ENCODE data around the gene ADGRB3.

ADGRB3 gene

GRCh38 chr6:68990317-68990716, 355.2 kb downstream of the ADGRB3 start:
- peaks cover 0 to 3% (median 0%) of the 10 kb centered on the region in 5 donors for H3K4me1 ChIP-seq (ENCODE audit: control insufficient read depth in 5 of 5, insufficient read depth in 5 of 5, low read length in 5 of 5)
- no peaks in the 10 kb centered on the region for H3K27me3 ChIP-seq (ENCODE audit: control insufficient read depth in 5 of 5, insufficient read depth in 4 of 5, low read length in 5 of 5)
- H3K36me3 ChIP-seq (ENCODE audit: control insufficient read depth in 5 of 5, insufficient read depth in 5 of 5, low read length in 5 of 5): no peaks in the 10 kb centered on the region
- H3K9me3 ChIP-seq (ENCODE audit: control insufficient read depth in 5 of 5, low read length in 5 of 5): no peaks in the 10 kb centered on the region
- H3K4me3 ChIP-seq (ENCODE audit: low read depth in 1 of 5, low read length in 5 of 5): no peak overlapping the region
- H3K27ac ChIP-seq (ENCODE audit: low read depth, low read length): no peak overlapping the region
- H3K9ac ChIP-seq (ENCODE audit: low read length in 5 of 5): no peak overlapping the region

- Histone ChIP-seq H3K4me1 (ENCODE audit: control insufficient read depth in 5 of 5, insufficient read depth in 5 of 5, low read length in 5 of 5) (peaks cover 0 to 3% (median 0%) of the 10 kb centered on the region in 5 donors), H3K9me3 (ENCODE audit: control insufficient read depth in 5 of 5, low read length in 5 of 5) (no peaks in the 10 kb centered on the region), H3K9ac (ENCODE audit: low read length in 5 of 5) (no peak overlapping the region), H3K36me3 (ENCODE audit: control insufficient read depth in 5 of 5, insufficient read depth in 5 of 5, low read length in 5 of 5) (no peaks in the 10 kb centered on the region), H3K27ac (ENCODE audit: low read depth, low read length) (no peak overlapping the region), H3K4me3 (ENCODE audit: low read depth in 1 of 5, low read length in 5 of 5) (no peak overlapping the region), H3K27me3 (ENCODE audit: control insufficient read depth in 5 of 5, insufficient read depth in 4 of 5, low read length in 5 of 5) (no peaks in the 10 kb centered on the region)
Observed at GRCh38 chr6:68993911-68994310, 358.8 kb downstream of the ADGRB3 start.

GRCh38 chr6:68994521-68994920, 359.4 kb downstream of the ADGRB3 start:
- Histone ChIP-seq H3K9ac (ENCODE audit: low read length in 5 of 5) (no peak overlapping the region), H3K9me3 (ENCODE audit: control insufficient read depth in 5 of 5, low read length in 5 of 5) (no peaks in the 10 kb centered on the region)

GRCh38 chr6:69005199-69005598, 370.1 kb downstream of the ADGRB3 start:
- H3K27me3 ChIP-seq (ENCODE audit: control insufficient read depth in 5 of 5, insufficient read depth in 4 of 5, low read length in 5 of 5): no peaks in the 10 kb centered on the region
- no peaks in the 10 kb centered on the region for H3K4me1 ChIP-seq (ENCODE audit: control insufficient read depth in 5 of 5, insufficient read depth in 5 of 5, low read length in 5 of 5)
- H3K9me3 ChIP-seq (ENCODE audit: control insufficient read depth in 5 of 5, low read length in 5 of 5): no peaks in the 10 kb centered on the region

More at GRCh38 chr6:68994521-68994920, 359.4 kb downstream of the ADGRB3 start:
- H3K27me3 ChIP-seq (ENCODE audit: control insufficient read depth in 5 of 5, insufficient read depth in 4 of 5, low read length in 5 of 5): no peaks in the 10 kb centered on the region
- no peaks in the 10 kb centered on the region for H3K36me3 ChIP-seq (ENCODE audit: control insufficient read depth in 5 of 5, insufficient read depth in 5 of 5, low read length in 5 of 5)
- H3K4me3 ChIP-seq (ENCODE audit: low read depth in 1 of 5, low read length in 5 of 5): no peak overlapping the region
- H3K4me1 ChIP-seq (ENCODE audit: control insufficient read depth in 5 of 5, insufficient read depth in 5 of 5, low read length in 5 of 5): peaks cover 0 to 3% (median 0%) of the 10 kb centered on the region in 5 donors
- H3K27ac ChIP-seq (ENCODE audit: low read depth, low read length): no peak overlapping the region

GRCh38 chr6:69007781-69008180, 372.7 kb downstream of the ADGRB3 start:
- no peaks in the 10 kb centered on the region for H3K9me3 ChIP-seq (ENCODE audit: control insufficient read depth in 5 of 5, low read length in 5 of 5)
- H3K27ac ChIP-seq (ENCODE audit: low read depth, low read length): no peak overlapping the region
- no peaks in the 10 kb centered on the region for H3K36me3 ChIP-seq (ENCODE audit: control insufficient read depth in 5 of 5, insufficient read depth in 5 of 5, low read length in 5 of 5)
- no peaks in the 10 kb centered on the region for H3K27me3 ChIP-seq (ENCODE audit: control insufficient read depth in 5 of 5, insufficient read depth in 4 of 5, low read length in 5 of 5)
- no peaks in the 10 kb centered on the region for H3K4me1 ChIP-seq (ENCODE audit: control insufficient read depth in 5 of 5, insufficient read depth in 5 of 5, low read length in 5 of 5)
- no peak overlapping the region for H3K9ac ChIP-seq (ENCODE audit: low read length in 5 of 5)
- no peak overlapping the region for H3K4me3 ChIP-seq (ENCODE audit: low read depth in 1 of 5, low read length in 5 of 5)

More at GRCh38 chr6:69005199-69005598, 370.1 kb downstream of the ADGRB3 start:
- no peaks in the 10 kb centered on the region for H3K36me3 ChIP-seq (ENCODE audit: control insufficient read depth in 5 of 5, insufficient read depth in 5 of 5, low read length in 5 of 5)
- H3K27ac ChIP-seq (ENCODE audit: low read depth, low read length): no peak overlapping the region
- H3K4me3 ChIP-seq (ENCODE audit: low read depth in 1 of 5, low read length in 5 of 5): no peak overlapping the region
- H3K9ac ChIP-seq (ENCODE audit: low read length in 5 of 5): no peak overlapping the region

GRCh38 chr6:69012211-69012610, 377.1 kb downstream of the ADGRB3 start:
- H3K27ac ChIP-seq (ENCODE audit: low read depth, low read length): no peak overlapping the region
- H3K4me3 ChIP-seq (ENCODE audit: low read depth in 1 of 5, low read length in 5 of 5): no peak overlapping the region
- H3K9me3 ChIP-seq (ENCODE audit: control insufficient read depth in 5 of 5, low read length in 5 of 5): no peaks in the 10 kb centered on the region
- H3K36me3 ChIP-seq (ENCODE audit: control insufficient read depth in 5 of 5, insufficient read depth in 5 of 5, low read length in 5 of 5): no peaks in the 10 kb centered on the region
- H3K4me1 ChIP-seq (ENCODE audit: control insufficient read depth in 5 of 5, insufficient read depth in 5 of 5, low read length in 5 of 5): no peaks in the 10 kb centered on the region
- H3K27me3 ChIP-seq (ENCODE audit: control insufficient read depth in 5 of 5, insufficient read depth in 4 of 5, low read length in 5 of 5): no peaks in the 10 kb centered on the region
- H3K9ac ChIP-seq (ENCODE audit: low read length in 5 of 5): no peak overlapping the region

GRCh38 chr6:69012876-69013275, 377.8 kb downstream of the ADGRB3 start:
- Histone ChIP-seq H3K27me3 (ENCODE audit: control insufficient read depth in 5 of 5, insufficient read depth in 4 of 5, low read length in 5 of 5) (no peaks in the 10 kb centered on the region), H3K36me3 (ENCODE audit: control insufficient read depth in 5 of 5, insufficient read depth in 5 of 5, low read length in 5 of 5) (no peaks in the 10 kb centered on the region), H3K4me3 (ENCODE audit: low read depth in 1 of 5, low read length in 5 of 5) (no peak overlapping the region), H3K27ac (ENCODE audit: low read depth, low read length) (no peak overlapping the region), H3K9ac (ENCODE audit: low read length in 5 of 5) (no peak overlapping the region), H3K4me1 (ENCODE audit: control insufficient read depth in 5 of 5, insufficient read depth in 5 of 5, low read length in 5 of 5) (no peaks in the 10 kb centered on the region), H3K9me3 (ENCODE audit: control insufficient read depth in 5 of 5, low read length in 5 of 5) (no peaks in the 10 kb centered on the region)

GRCh38 chr6:69018906-69019305, 383.8 kb downstream of the ADGRB3 start:
- no peak overlapping the region for H3K9ac ChIP-seq (ENCODE audit: low read length in 5 of 5)

GRCh38 chr6:69019832-69020231, 384.8 kb downstream of the ADGRB3 start:
- Histone ChIP-seq H3K36me3 (ENCODE audit: control insufficient read depth in 5 of 5, insufficient read depth in 5 of 5, low read length in 5 of 5) (no peaks in the 10 kb centered on the region), H3K27ac (ENCODE audit: low read depth, low read length) (no peak overlapping the region), H3K4me3 (ENCODE audit: low read depth in 1 of 5, low read length in 5 of 5) (no peak overlapping the region), H3K9me3 (ENCODE audit: control insufficient read depth in 5 of 5, low read length in 5 of 5) (no peaks in the 10 kb centered on the region), H3K27me3 (ENCODE audit: control insufficient read depth in 5 of 5, insufficient read depth in 4 of 5, low read length in 5 of 5) (no peaks in the 10 kb centered on the region), H3K4me1 (ENCODE audit: control insufficient read depth in 5 of 5, insufficient read depth in 5 of 5, low read length in 5 of 5) (no peaks in the 10 kb centered on the region), H3K9ac (ENCODE audit: low read length in 5 of 5) (no peak overlapping the region)

More at GRCh38 chr6:69018906-69019305, 383.8 kb downstream of the ADGRB3 start:
- no peaks in the 10 kb centered on the region for H3K36me3 ChIP-seq (ENCODE audit: control insufficient read depth in 5 of 5, insufficient read depth in 5 of 5, low read length in 5 of 5)
- H3K4me3 ChIP-seq (ENCODE audit: low read depth in 1 of 5, low read length in 5 of 5): no peak overlapping the region
- H3K4me1 ChIP-seq (ENCODE audit: control insufficient read depth in 5 of 5, insufficient read depth in 5 of 5, low read length in 5 of 5): no peaks in the 10 kb centered on the region
- no peak overlapping the region for H3K27ac ChIP-seq (ENCODE audit: low read depth, low read length)
- H3K27me3 ChIP-seq (ENCODE audit: control insufficient read depth in 5 of 5, insufficient read depth in 4 of 5, low read length in 5 of 5): no peaks in the 10 kb centered on the region
- H3K9me3 ChIP-seq (ENCODE audit: control insufficient read depth in 5 of 5, low read length in 5 of 5): no peaks in the 10 kb centered on the region

GRCh38 chr6:69022993-69023392, 387.9 kb downstream of the ADGRB3 start:
- no peak overlapping the region for H3K4me3 ChIP-seq (ENCODE audit: low read depth in 1 of 5, low read length in 5 of 5)
- no peaks in the 10 kb centered on the region for H3K9me3 ChIP-seq (ENCODE audit: control insufficient read depth in 5 of 5, low read length in 5 of 5)
- H3K36me3 ChIP-seq (ENCODE audit: control insufficient read depth in 5 of 5, insufficient read depth in 5 of 5, low read length in 5 of 5): no peaks in the 10 kb centered on the region
- no peaks in the 10 kb centered on the region for H3K4me1 ChIP-seq (ENCODE audit: control insufficient read depth in 5 of 5, insufficient read depth in 5 of 5, low read length in 5 of 5)
- H3K27me3 ChIP-seq (ENCODE audit: control insufficient read depth in 5 of 5, insufficient read depth in 4 of 5, low read length in 5 of 5): no peaks in the 10 kb centered on the region
- H3K27ac ChIP-seq (ENCODE audit: low read depth, low read length): no peak overlapping the region
- no peak overlapping the region for H3K9ac ChIP-seq (ENCODE audit: low read length in 5 of 5)

GRCh38 chr6:69026243-69026642, 391.2 kb downstream of the ADGRB3 start:
- Histone ChIP-seq H3K4me3 (ENCODE audit: low read depth in 1 of 5, low read length in 5 of 5) (no peak overlapping the region), H3K4me1 (ENCODE audit: control insufficient read depth in 5 of 5, insufficient read depth in 5 of 5, low read length in 5 of 5) (no peaks in the 10 kb centered on the region), H3K9me3 (ENCODE audit: control insufficient read depth in 5 of 5, low read length in 5 of 5) (no peaks in the 10 kb centered on the region), H3K36me3 (ENCODE audit: control insufficient read depth in 5 of 5, insufficient read depth in 5 of 5, low read length in 5 of 5) (no peaks in the 10 kb centered on the region), H3K27ac (ENCODE audit: low read depth, low read length) (no peak overlapping the region), H3K27me3 (ENCODE audit: control insufficient read depth in 5 of 5, insufficient read depth in 4 of 5, low read length in 5 of 5) (no peaks in the 10 kb centered on the region), H3K9ac (ENCODE audit: low read length in 5 of 5) (no peak overlapping the region)

Data from subcutaneous abdominal adipose tissue (tissue), 5 donors.